CD4-positive, alpha-beta T cell treated with Interleukin-21 for 1 hour (primary cell): ENCODE measurements around the gene RYK.
"Not testable (repeated sequence)": the region's sequence is repeated elsewhere in the genome, so short reads cannot be mapped to it uniquely, and the experiment has no call there.

ENCODE experiments used
- DNase-seq: peaks from one replicate; pipeline ENCODE4 v3.0.0-alpha.2; 2020

Gene RYK

DNA sequence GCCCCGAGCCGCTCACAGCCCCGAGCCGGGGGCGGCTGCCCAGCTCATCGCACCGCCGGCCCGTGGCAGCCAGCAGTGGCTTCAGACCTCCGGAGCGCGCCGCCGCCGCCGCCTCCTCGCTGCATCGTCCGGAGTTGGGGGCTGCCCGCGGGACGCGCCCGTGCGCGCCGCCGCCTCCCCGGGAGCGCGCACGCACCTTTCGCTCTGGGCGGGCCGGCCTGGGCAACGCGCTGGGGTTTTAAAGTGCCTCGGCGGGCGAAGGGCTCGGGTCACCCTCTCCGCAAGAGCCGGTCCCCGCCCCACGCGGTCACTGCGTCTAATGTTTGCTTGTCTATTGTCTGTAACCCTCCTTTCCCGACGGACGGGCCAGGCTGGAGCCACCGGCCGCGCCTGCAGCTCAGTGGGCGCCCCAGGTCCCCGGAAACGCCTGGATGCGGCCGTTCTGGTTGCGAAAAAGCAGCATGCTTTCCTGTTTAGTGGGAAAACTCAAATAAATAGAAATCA lies at the start of gene RYK:
RYK (minus strand) TSS at position 143 of the 504 bp plus-strand sequence. CDS start 205 bp downstream, outside the sequence.
- DNase-seq = peak; percentile 78

DNA sequence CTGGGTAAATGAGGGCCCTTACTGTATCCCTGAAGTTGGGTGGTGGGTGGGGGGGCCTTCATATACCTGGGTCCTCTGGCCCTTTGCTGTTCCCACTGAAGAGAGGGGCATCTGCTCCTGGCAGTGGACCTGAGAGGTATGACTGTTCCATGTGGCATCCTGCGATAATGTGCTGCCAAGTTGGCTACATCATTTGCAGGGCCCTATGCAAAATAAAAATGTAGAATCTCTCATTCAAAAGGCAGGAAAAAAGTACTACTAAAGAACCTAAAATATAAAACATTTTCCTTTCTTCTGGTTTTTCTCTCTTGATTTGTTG lies 49.2 kb upstream of the RYK start:
- no peak for DNase-seq

DNA sequence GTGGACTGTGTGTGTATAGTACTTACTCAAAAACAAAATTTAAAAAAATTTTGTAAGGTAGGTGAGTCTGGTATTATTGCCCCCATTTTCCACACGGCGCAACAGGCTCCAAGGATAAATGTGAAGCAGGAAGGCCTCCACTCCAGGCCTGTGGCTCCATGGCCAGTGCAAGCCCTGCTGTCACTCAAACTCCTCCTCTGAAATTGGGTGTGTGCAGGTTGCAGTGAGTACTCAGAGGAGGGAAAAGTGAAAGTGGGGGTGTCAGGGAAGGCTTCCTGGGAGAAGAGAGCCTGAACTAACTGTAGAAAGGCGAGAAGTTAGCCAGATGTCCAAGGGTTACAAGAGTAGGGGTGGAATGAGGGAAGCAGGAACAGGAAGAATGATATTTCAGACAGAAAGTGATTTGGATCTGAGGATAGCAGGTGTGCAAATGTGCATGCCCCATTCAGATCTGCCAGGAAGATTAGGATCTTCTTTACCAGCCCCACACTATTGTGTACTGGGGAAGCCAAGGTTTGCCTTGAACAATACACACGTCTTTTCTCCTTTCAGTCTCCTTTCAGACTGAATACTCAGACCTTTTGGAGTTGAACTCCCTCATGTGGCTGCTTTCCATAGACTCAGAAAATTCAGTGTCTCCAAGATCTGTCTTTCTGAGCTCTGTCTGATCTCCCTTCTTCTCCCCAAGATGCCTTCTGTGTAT lies 48.7 kb upstream of the RYK start:
- no peak for DNase-seq

DNA sequence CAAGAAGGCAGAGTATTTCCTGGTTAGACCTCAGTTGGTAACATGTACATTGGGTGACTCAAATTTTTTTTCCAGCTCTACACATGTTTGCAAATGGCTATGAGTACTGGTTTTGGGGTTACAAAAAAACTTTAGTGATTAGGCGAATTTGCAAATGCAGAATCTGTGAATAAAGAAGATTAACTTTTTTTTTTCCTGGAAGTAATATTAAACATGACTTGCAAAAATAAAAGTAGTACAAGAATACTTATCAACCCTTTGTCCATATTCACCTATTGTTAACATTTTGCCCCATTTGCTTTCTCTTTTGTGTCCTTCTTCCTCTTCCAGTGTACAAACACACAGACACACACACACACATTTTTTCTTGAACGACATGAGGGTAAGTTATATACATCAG lies 47.6 kb upstream of the RYK start:
- no peak for DNase-seq

DNA sequence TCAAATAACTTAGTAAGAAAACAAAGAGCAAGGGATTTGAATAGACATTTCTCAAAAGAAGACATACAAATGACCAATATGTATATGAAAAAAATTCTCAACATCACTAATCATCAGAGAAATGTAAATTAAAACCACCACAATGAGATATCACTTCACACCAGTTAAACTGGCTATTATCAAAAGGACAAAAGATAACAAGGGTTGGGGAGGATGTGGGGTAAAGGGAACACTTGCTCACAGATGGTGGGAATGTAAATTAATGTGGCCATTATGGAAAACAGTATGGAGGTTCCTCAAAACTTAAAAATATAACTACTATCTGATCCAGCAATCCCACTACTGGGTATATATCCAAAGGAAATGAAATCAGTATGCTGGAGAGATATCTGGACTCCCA lies 46.0 kb upstream of the RYK start:
- DNase-seq = no peak

DNA sequence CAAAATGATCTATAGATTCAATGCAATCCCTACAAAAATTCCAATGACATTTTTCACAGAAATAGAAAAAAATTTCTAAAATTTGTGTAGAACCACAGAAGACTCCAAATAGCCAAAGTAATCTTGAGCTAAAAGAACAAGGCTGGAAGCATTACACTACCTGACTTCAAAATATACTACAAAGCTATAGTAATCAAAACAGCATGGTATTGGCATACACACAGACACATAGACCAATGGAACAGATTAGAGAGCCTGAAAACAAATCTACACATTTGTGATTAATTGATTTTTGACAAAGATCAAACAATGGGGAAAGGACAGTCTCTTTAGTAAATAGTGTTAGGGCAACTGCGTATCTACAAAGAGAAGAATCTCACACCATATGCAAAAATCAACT lies 45.3 kb upstream of the RYK start:
- no peak for DNase-seq

DNA sequence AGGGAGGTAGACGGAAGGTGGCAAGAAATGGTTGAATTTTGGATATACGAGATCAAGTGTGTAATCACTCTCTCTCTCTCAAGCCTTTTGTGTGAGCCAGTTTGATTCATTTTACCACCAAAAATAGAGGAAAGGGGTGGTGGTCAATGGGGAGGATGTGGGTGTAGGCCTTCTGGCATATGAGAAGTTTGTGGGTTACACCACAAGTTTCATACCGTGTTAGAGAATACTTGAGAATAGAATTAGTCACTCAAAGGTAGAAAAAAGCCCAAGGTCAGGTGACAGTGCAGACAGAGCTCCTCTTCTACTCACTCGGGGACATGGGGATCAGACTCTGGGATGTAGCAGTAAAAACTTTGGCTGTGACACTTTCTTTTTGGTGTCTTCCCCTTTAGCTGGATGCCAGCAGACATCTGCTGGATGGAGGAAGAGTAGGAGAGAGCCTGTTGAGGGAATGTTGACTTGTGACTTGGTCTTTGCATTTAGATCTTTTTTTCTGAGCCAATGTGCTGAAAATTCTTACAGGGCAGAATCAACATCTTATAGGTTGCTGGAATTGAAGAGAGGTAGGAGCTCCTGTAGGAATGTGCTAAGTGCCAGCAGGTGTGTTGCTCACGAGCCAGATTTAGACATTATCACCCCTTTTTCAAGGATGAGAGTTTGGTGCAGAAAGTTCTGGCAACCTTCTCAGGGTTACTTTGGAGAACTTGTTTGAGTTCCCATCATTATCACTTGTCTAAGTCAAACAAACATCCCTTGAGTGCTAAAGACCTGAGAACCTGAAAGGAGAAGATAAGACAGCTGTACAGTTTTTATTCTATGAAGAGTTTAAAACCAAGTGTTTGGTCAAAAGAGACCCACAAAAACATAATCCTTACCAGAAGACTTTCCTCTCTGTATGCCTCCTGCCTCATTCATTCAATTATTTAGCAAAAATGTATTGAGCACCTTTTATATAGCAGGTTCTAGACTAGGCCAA lies 43.9 kb upstream of the RYK start:
- peak; percentile 69 for DNase-seq

DNA sequence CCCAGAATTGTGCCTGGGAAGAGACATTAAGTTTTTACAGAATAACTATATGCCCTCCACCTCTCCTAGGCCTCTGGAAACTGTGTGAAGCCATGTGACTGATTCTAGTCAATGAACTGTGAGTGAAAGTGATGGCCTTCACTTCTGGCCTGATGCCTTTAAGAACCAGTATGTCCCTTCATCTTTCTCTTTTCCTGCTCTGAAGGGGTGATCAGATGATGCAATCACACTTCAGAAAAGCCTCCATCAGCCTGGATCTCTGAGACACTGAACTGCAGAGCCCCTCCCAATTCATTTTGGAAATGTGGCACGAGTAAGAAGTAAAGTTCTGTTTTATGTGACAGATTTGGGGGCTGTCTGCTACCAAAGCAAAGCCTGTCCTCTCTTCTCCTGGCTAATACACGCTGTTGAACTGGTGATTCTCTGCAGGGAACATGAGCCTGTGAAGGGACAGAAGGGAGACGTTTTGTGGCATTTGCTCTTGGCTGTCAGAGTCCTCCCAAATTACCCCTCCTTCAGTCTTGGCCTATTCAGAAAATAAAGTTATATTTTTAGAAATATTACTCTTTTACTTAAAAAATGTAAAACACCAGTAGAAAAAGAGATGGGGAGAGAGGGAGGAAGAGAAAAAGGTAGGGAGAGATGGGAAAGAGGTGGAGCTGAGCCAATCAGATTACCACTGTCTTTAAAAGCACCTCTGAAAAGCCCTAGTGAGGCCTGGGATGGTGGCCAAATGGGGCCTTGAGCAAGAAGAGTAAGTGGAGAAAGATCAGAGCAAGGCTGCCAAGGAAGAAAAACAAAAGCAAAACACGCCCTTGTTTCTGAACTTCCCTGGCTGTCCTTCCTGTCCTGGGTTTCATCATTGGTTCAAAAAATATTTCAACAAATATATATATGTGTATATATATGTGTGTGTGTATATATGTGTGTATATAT lies 40.9 kb upstream of the RYK start:
- DNase-seq = no peak

DNA sequence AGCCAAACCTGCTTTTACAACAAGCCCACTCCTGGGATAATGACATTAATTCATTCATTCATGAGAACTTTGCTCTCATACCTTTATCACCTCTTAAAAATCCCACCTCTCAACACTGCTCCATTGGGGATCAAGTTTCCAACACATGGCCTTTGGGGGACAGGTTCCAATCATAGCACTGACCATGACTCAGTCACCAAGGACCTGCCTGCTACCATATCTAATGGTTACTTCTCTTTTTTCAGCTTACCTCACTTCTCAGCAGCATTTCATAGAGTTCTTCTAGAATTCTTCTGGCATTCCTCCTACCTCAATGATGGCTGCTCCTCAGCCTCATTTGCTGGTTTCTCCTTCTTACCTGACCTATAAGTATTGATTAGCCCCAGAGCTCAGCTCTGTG lies 36.9 kb upstream of the RYK start:
- no peak for DNase-seq

DNA sequence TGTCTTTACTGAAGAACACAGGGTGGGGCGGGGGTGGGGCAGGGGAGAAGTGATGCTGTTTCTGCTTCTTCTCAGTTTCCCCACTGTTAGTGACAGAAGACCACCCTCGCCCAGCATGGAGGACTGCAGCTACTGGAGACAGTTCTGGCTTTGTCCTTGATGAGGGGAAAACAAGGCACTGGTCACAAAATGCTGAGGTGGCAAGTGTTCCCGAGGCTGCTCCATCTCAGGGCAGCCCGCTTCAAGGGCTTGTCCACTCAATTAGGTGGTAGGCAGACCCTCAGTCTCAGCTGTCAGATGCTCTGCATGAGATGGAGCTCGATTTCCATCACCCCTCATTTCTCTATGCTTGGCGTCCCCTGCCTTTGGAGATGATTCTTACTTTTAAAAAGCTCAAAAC lies 33.8 kb upstream of the RYK start:
- DNase-seq = no peak

DNA sequence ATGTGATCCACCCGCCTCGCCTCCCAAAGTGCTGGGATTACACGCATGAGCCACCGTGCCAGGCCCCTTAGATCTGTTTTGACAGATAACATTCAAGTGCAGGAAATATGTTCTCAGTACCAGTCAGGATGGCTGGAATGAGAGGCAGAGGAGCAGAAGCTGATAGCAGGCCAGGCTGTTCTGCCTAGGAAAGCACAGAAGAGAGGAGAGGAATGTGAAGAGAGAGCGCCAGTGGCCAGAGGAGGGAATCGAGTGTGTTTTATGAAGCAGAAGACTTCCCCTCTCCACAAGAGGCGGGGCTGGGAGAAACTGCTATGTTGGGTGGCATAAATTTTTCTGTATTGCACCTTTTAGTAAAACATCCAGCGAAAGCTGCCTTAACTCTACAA lies 32.0 kb upstream of the RYK start:
- no peak for DNase-seq

DNA sequence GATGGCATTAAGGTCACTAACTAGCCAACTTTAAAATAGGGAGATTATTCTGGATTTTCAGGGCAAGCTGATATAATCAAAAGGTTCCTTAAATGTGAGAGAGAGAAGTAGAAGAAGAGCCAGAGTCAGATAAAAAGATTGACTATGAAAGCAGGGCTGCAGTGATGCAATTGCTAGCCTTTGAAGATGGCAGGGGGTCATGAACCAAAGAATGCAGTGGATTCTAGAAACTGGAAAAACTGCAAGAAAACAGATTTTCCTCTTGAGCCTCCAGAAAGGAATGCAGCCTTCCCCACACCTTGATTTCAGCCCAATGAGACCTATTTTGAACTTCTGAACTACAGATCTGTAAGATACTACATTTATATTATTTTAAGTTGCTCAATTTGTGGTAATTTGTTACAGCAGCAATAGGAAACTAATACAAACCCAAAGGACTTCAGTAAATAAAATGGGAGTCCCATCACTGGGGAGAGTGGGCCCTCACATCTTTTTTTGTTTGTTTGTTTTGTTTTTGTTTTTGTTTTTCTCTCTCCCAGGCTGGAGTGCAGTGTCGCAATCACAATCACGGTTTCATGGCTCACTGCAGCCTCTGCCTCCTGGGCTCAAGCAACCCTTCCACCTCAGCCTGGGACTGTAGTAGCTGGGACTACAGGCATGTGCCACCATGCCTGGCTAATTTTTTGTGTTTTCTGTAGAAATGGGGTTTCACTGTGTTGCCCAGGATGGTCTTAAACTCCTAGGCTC lies 31.4 kb upstream of the RYK start:
- DNase-seq = no peak

DNA sequence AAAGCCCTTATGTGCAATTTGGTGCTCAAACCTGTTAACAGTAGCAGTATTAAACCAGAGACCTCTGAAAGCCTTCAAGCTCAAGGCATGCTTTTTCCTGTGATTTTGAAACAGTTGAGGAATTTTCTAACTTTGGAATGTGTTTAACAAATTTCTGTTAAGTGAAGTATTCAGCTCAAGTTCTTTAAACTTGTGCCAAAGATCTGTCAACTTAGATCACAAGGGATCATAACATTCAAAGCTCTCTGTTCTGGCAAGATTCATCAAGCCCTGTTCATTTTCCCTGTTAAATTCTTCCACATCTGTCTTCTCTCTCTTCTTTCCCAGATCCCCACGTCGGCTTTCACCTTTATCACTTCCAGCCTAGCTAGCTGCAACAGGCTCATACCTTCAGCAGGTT lies 28.8 kb upstream of the RYK start:
- DNase-seq = no peak

DNA sequence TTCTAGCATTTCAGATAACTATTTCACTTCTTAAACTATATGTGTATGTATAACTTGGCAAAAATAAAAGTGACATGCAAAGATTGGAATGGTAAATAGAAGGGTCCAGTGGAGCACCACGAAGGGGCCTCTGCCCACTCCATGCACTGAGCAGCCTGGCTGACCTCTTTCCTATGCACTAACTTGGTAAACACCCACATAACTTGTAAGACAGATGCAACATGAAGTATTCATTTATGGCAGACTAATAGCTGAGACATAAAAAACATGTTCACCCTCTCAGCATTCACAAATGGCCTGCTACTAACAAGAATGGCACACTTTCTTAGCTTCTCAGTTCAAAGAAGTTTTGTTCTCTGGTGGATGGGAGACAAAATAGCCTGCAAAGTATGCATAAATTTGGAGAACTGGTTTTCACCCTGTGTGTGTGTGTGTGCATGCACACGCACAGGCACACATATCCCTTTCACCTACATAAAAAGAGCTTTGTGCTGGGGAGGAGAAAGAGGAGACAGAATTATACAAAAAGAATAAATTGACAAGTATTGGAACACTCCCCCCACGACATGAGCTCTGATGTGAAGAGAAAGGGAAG lies 26.5 kb upstream of the RYK start:
- DNase-seq = no peak

DNA sequence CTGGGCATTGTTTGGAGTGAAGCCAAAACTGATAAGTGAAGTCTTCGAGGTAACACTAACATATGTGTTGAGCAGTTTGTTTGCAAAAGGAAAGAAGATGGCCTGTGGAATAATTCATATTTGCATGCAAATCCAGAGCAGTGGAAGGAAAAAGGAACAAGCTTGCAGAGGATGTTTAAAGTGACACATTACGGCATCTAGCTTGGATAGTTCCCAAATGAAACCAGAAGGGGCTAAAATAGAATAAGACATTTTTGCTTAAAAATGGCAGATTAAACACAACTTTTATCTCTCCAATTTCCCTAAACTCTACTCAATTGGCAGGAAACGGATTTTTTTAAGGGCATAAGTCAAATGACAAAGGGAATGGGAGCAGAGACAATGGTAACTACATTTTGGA lies 25.4 kb upstream of the RYK start:
- no peak for DNase-seq

DNA sequence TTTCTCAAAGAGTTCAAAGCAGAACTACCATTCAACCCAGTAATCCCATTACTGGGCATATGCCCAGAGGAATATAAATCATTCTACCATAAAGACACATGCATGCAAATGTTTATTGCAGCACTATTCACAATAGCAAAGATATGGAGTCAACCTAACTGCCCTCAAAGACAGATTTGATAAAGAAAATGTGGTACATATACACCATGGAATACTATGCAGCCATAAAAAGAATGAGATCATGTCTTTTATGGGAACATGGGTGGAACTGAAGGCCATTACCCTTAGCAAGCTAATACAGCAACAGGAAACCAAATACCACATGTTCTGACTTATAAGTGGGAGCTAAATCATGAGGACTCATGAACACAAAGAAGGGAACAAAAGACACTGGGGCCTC lies 24.5 kb upstream of the RYK start:
- DNase-seq = not testable (repeated sequence)

DNA sequence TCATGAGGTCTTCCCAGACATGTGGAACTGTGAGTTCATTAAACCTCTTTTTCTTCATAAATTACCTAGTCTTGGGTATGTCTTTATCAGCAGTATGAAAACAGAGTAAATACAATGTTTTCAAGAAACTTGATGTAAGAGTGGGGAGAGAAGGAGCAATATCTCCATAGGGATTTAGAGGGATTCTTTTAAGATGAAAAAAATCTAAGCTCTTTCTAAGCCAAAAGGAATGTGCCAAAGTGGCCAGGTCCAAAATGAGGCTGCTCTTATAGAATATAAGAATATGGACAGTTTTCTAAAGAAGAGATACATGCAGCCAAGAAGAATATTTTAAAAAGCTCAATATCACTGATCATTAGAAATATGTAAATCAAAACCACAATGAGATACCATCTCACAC lies 23.9 kb upstream of the RYK start:
- no peak for DNase-seq

DNA sequence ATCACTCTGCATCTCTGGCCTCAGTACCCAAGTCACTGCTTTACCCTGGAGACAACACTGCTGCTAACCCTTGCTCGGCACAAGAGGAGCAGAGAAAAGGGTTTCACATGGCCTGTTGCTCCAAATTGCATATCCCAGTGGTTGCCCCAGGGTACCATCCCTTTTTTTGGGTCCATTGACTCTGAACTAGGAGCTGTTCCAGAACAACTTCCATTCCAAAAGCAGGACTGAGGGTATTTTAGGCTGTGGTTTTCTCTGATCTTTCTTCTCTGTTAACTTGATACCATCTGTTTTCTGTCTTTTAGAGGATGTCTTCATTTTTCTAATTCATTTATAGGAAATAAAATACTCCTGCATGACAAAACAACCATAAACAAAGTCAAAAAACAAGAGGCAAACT lies 17.3 kb upstream of the RYK start:
- no peak for DNase-seq

DNA sequence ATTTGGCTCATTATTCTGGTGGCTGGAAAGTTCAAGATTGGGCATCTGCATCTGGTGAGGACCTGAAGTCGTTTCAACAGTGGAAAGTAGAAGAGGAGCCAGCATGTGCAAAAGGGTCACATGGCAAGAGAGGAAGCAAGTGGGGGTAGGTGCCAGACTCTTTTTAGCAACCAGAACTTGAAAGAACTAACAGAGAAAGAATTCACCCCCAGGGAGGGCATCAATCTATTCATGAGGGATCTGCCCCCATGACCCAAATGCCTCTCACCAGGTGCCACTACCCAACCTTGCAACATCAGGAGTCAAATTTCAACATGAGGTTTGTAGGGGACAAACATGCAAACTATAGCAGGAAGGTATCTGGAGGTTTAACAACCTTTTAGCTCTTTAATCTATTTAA lies 10.3 kb upstream of the RYK start:
- no peak for DNase-seq

DNA sequence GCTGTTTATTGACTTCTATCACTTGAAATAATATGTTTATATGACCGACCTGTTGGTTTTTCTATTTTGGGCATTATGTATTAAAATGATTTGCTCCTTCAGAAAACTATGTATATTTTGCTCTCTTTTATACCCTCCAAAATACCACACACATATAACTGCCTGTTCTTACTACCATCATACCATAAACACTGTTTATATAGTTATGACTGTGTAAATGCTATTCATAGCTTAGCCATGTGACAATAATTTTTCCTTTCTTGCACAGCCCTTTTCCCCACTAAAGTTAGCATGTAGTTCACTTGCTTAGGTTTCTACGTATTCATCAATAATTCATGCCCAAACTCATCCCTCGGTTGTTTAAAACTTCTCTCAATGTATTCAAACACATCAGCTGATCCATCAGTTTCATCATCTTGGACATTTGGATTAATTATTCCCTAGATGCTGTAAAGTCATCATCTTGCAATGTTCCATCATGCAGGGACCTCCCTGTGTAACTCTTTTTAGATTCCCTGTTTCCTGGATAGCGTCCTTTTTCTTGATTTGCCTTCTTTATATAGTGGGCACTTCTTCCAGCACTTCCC lies 8.2 kb upstream of the RYK start:
- no peak for DNase-seq

DNA sequence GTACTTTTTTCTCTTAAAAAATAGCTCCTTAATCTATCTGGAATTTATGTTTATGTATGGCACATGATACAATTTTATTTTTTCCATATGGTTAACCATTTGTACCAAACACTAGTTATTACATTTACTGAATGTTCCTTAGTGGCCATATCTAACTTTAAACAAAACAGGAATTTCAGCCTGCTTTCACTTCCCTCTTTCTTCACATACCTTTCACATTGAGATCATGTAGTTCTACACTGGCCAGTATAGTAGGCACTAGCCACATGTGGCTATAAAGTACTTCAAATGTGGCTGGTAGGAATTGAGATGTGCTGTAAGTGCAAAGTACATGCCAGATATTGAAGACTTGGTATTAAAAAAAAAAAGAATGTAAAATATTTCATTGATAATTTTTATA lies 4.7 kb upstream of the RYK start:
- no peak for DNase-seq
